SU-DHL-6 (cell line): ENCODE data around the gene UCN3.

Source experiments
- H2AFZ ChIP-seq: fragments of 200-600 bp; sonication (generic); 2 replicates; pipeline ENCODE4 v1.6.1; 2014; ENCODE audit warnings: low read depth, mild to moderate bottlenecking, moderate library complexity, mixed read lengths, antibody characterized with exemption, low read length; ENCODE audit not compliant: severe bottlenecking
- H3F3A ChIP-seq: fragments of 200-600 bp; shearing (Covaris generic); 2 replicates; pipeline ENCODE4 v1.6.0; 2016; ENCODE audit warnings: antibody characterized with exemption, mild to moderate bottlenecking; ENCODE audit not compliant: insufficient read depth
- H3K27ac ChIP-seq: fragments of 200-600 bp; sonication (generic); 2 replicates; pipeline ENCODE4 v1.5.1; 2016; ENCODE audit warnings: low read depth, mild to moderate bottlenecking, low read length, moderate library complexity, mixed read lengths
- H3K27me3 ChIP-seq: fragments of 200-600 bp; sonication (generic), shearing (Covaris generic); 2 replicates; pipeline ENCODE4 v1.6.0; 2014; ENCODE audit warnings: mild to moderate bottlenecking, low read length
- H3K36me3 ChIP-seq: fragments of 200-600 bp; sonication (generic); 2 replicates; pipeline ENCODE4 v1.6.1; 2014; ENCODE audit warnings: mild to moderate bottlenecking, low read length, mixed read lengths
- H3K4me2 ChIP-seq: fragments of 300-600, 200-600 bp; shearing (Covaris generic), sonication (generic); 2 replicates; pipeline ENCODE4 v1.6.0; 2014; ENCODE audit warnings: low read length, low read depth, mild to moderate bottlenecking; ENCODE audit not compliant: poor library complexity, severe bottlenecking
- H3K4me3 ChIP-seq: fragments of 200-600 bp; sonication (generic); 2 replicates; pipeline ENCODE4 v1.5.1; 2014; ENCODE audit warnings: antibody characterized with exemption, low read length, mild to moderate bottlenecking, mixed read lengths; ENCODE audit not compliant: insufficient read depth, poor library complexity, severe bottlenecking
- H3K79me2 ChIP-seq: fragments of 200-600 bp; sonication (generic); 2 replicates; pipeline ENCODE4 v1.6.1; 2014; ENCODE audit warnings: mild to moderate bottlenecking, low read length, moderate library complexity; ENCODE audit not compliant: insufficient read depth
- H3K9ac ChIP-seq: fragments of 200-600 bp; sonication (generic); 2 replicates; pipeline ENCODE4 v1.7.0; 2014; ENCODE audit warnings: mild to moderate bottlenecking, low read length
- H3K9me2 ChIP-seq: fragments of 200-600 bp; sonication (generic); replicated peaks from 2 replicates; pipeline ENCODE4 v1.6.1; 2014; ENCODE audit warnings: low read length; ENCODE audit not compliant: insufficient read depth
- H3K9me3 ChIP-seq: fragments of 200-600 bp; sonication (generic); 2 replicates; pipeline ENCODE4 v1.6.1; 2014; ENCODE audit warnings: low read length, mixed read lengths; ENCODE audit not compliant: insufficient read depth
- H4K20me1 ChIP-seq: fragments of 200-600 bp; sonication (generic); 2 replicates; pipeline ENCODE4 v1.6.1; 2014; ENCODE audit warnings: low read depth, mild to moderate bottlenecking, antibody characterized with exemption, low read length, moderate library complexity, mixed read lengths
- CTCF ChIP-seq: fragments of 200-600 bp; sonication (generic); IDR thresholded peaks from one replicate; pipeline ENCODE4 v1.5.1; 2017; ENCODE audit warnings: antibody characterized with exemption, mild to moderate bottlenecking, low read length, moderate library complexity; ENCODE audit not compliant: insufficient read depth, poor library complexity, severe bottlenecking
- EZH2phosphoT487 ChIP-seq: fragments of 200-600 bp; sonication (generic), shearing (Covaris generic); conservative IDR thresholded peaks from 2 replicates; pipeline ENCODE4 v1.6.1; 2018; ENCODE audit warnings: mild to moderate bottlenecking, antibody characterized with exemption, low read length, moderate library complexity, mixed read lengths

The UCN3 gene

GRCh38 chr10:5419466-5420094, 54.8 kb downstream of the UCN3 start:
- no peak overlapping the region for H2AFZ ChIP-seq
- peaks cover 10% of the 10 kb centered on the region; the same call in 1 of the 2 replicates for H3K36me3 ChIP-seq
- H3K79me2 ChIP-seq = peaks cover 97% of the 10 kb centered on the region
- no peaks in the 10 kb centered on the region for H3K27me3 ChIP-seq
- no peak overlapping the region for H3K9ac ChIP-seq
- peaks cover 3% of the 10 kb centered on the region for H4K20me1 ChIP-seq
- peaks cover 5% of the 10 kb centered on the region; the same call in 1 of the 2 replicates for H3F3A ChIP-seq
- no peaks in the 10 kb centered on the region for H3K9me2 ChIP-seq
- no peak overlapping the region for H3K4me3 ChIP-seq
- H3K4me2 ChIP-seq = no peak overlapping the region
- H3K27ac ChIP-seq = no peak overlapping the region
- peaks cover 8% of the 10 kb centered on the region; the same call in 1 of the 2 replicates for H3K9me3 ChIP-seq
- TF ChIP-seq CTCF (no peak), EZH2phosphoT487 (no peak)

DNA sequence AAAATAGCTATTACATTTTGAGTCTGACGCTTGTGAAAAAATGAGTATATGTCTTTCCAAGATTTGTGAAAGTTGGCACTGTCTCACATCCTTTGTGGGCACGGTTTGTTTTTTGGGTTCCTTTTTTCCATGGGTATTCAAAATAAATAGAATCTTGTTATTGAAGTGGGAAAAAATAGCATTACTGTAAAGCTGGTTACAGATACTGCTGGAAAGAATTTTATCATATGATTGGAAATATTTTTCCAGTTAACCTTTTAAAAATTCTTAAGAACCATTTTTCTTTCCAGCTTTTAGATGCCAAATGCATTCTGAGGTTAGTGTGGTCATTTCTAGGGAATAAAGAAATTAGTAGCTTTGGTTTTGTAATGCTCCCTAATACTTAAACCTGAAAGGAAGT, 59.0 kb downstream of the UCN3 start:
- 0 out of 2 replicates have a peak, but pooled peaks cover 5% of the 10 kb centered on the region for H3F3A ChIP-seq

More for the DNA sequence above, 59.0 kb downstream of the UCN3 start:
- H4K20me1 ChIP-seq = peaks cover 3% of the 10 kb centered on the region
- no peaks in the 10 kb centered on the region for H3K9me2 ChIP-seq
- TF ChIP-seq CTCF (no peak), EZH2phosphoT487 (no peak)
- H3K27ac ChIP-seq = no peak overlapping the region
- H3K4me3 ChIP-seq = no peak overlapping the region
- no peaks in the 10 kb centered on the region for H3K27me3 ChIP-seq
- H3K4me2 ChIP-seq = no peak overlapping the region
- H3K9me3 ChIP-seq = peaks cover 4% of the 10 kb centered on the region; the same call in 1 of the 2 replicates
- peaks cover 80% of the 10 kb centered on the region for H3K79me2 ChIP-seq
- H2AFZ ChIP-seq = no peak overlapping the region
- peaks cover 2% of the 10 kb centered on the region; the same call in 1 of the 2 replicates for H3K36me3 ChIP-seq
- H3K9ac ChIP-seq = no peak overlapping the region
